CD4-positive, CD25-positive, alpha-beta regulatory T cell (primary cell): Measurements from ENCODE around the gene FFAR2. TPM values are rescaled to one million over a fixed set of nuclear protein-coding genes. Genes with fewer than 3 reads are reported as not detected.
"Not testable (repeated sequence)": the region's sequence is repeated elsewhere in the genome, so short reads cannot be mapped to it uniquely, and the experiment has no call there.

ENCODE experiments used
- ATAC-seq, 2 donors: fragments of 150-1000 bp; cut with Tn5 transposase; one replicate each; pipeline ENCODE4 v1.10.0; 2021; ENCODE audit warnings: low read depth in 2 of 2, moderate number of reproducible peaks in 2 of 2, moderate library complexity in 1 of 2
- DNase-seq, 3 donors: peaks; one replicate each; pipeline versions ENCODE4 v3.0.0 to v3.0.0-alpha.2; 2012 to 2022; ENCODE audit warnings: mixed read lengths in 1 of 3
- H3K27ac ChIP-seq: one replicate; pipeline ENCODE4 v1.7.0; 2013; ENCODE audit warnings: mild to moderate bottlenecking, low read length; ENCODE audit not compliant: insufficient read depth, poor library complexity, severe bottlenecking
- H3K27me3 ChIP-seq: one replicate; pipeline ENCODE4 v1.7.0; 2013; ENCODE audit warnings: low read length; ENCODE audit not compliant: control insufficient read depth, insufficient read depth
- H3K36me3 ChIP-seq: one replicate; pipeline ENCODE4 v1.7.0; 2013; ENCODE audit warnings: mild to moderate bottlenecking, low read length, moderate library complexity; ENCODE audit not compliant: control insufficient read depth, insufficient read depth
- H3K4me1 ChIP-seq: 2 replicates; pipeline ENCODE4 v1.7.0; 2013; ENCODE audit warnings: mild to moderate bottlenecking, low read length; ENCODE audit not compliant: insufficient read depth, control insufficient read depth, poor library complexity, severe bottlenecking
- H3K4me3 ChIP-seq: one replicate; pipeline ENCODE4 v1.7.0; 2013; ENCODE audit warnings: low read depth, mild to moderate bottlenecking, low read length, moderate library complexity
- H3K9me3 ChIP-seq, 2 experiments: 1 replicate in 1 of 2; 2 replicates in 1 of 2; pipeline ENCODE4 v1.7.0; 2013; ENCODE audit warnings: low read length in 2 of 2, mild to moderate bottlenecking in 1 of 2, moderate library complexity in 1 of 2; ENCODE audit not compliant: control insufficient read depth in 2 of 2
- H3K27ac Mint-ChIP-seq, 3 donors: one replicate each; pipeline ENCODE4 v1.8.0; 2020 to 2022; ENCODE audit warnings: mild to moderate bottlenecking in 3 of 3, mixed read lengths in 3 of 3, moderate library complexity in 2 of 3
- H3K27me3 Mint-ChIP-seq: one replicate; pipeline ENCODE4 v1.8.0; 2022; ENCODE audit warnings: mild to moderate bottlenecking, mixed read lengths
- H3K36me3 Mint-ChIP-seq: one replicate; pipeline ENCODE4 v1.8.0; 2020; ENCODE audit warnings: mixed read lengths
- H3K4me1 Mint-ChIP-seq, 4 donors: one replicate each; pipeline ENCODE4 v1.8.0; 2020 to 2022; ENCODE audit warnings: mixed read lengths in 4 of 4, mild to moderate bottlenecking in 1 of 4
- H3K4me3 Mint-ChIP-seq, 4 donors: one replicate each; pipeline ENCODE4 v1.8.0; 2020 to 2022; ENCODE audit warnings: mild to moderate bottlenecking in 4 of 4, mixed read lengths in 4 of 4, moderate library complexity in 3 of 4
- H3K9me3 Mint-ChIP-seq, 7 donors: one replicate each; pipeline ENCODE4 v1.8.0; 2020 to 2022; ENCODE audit warnings: mixed read lengths in 7 of 7, mild to moderate bottlenecking in 3 of 7, moderate library complexity in 2 of 7
- polyA plus RNA-seq, 4 donors: library from polyadenylated mRNA; unstranded; fragments of 300-500 nt; fragmentation: Illumina TruSeq; gene quantifications; one replicate each; pipeline ENCODE4 v1.2.3, GENCODE V29; 2021
- total RNA-seq: library from RNA; stranded (reverse); gene quantifications from one replicate; pipeline ENCODE4 v1.2.3, GENCODE V29; 2022

FFAR2 gene
- total and polyA plus RNA-seq, 5 donors from 2014 or later, result not detected

DNA sequence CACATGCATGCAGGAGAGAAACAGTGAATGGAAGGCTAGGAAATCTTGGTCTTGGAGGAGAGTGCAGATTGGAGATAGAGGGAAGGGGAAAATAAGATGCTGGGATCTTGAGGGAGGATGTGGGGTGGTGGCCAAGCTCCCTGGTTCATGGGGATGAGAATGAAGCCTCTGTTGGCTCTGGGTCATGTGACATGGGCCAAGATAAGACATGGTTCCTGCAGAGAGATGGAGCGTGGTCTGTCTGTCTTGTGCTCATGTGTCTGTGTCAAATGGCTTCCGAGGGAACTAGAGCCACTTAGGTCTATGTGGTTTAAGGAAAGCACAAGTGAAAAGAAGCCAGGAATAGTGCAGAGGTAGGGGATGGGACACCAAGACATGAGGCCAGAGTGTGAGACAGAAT is 30.8 kb upstream of the FFAR2 start:
- no peak overlapping the region for H3K27ac Mint-ChIP-seq
- peaks cover 26% of the 10 kb centered on the region for H3K27me3 Mint-ChIP-seq

GRCh38 chr19:35417713-35418534 is 30.1 kb upstream of the FFAR2 start:
- Mint-ChIP-seq H3K27ac (no peak overlapping the region), H3K4me3 (no peak overlapping the region), H3K9me3 (peaks cover 0 to 1% (median 0%) of the 10 kb centered on the region in 7 donors), H3K4me1 (no peaks in the 10 kb centered on the region), H3K27me3 (peaks cover 26% of the 10 kb centered on the region), H3K36me3 (no peaks in the 10 kb centered on the region)
- Histone ChIP-seq H3K27me3 (peaks cover 3% of the 10 kb centered on the region), H3K27ac (no peak overlapping the region), H3K4me1 (no peaks in the 10 kb centered on the region), H3K4me3 (no peak overlapping the region), H3K9me3 (no peaks in the 10 kb centered on the region), H3K36me3 (no peaks in the 10 kb centered on the region)
- ATAC-seq (no peak), DNase-seq (no peak)

More for the DNA sequence above, 30.8 kb upstream of the FFAR2 start:
- Mint-ChIP-seq H3K4me3 (no peak overlapping the region), H3K4me1 (no peaks in the 10 kb centered on the region), H3K9me3 (peaks cover 0 to 1% (median 0%) of the 10 kb centered on the region in 7 donors), H3K36me3 (no peaks in the 10 kb centered on the region)
- ATAC-seq (no peak), DNase-seq (no peak)
- no peak overlapping the region for H3K4me3 ChIP-seq
- no peaks in the 10 kb centered on the region for H3K9me3 ChIP-seq
- H3K27ac ChIP-seq, result no peak overlapping the region
- H3K36me3 ChIP-seq, result no peaks in the 10 kb centered on the region
- peaks cover 3% of the 10 kb centered on the region for H3K27me3 ChIP-seq
- H3K4me1 ChIP-seq, result no peaks in the 10 kb centered on the region

DNA sequence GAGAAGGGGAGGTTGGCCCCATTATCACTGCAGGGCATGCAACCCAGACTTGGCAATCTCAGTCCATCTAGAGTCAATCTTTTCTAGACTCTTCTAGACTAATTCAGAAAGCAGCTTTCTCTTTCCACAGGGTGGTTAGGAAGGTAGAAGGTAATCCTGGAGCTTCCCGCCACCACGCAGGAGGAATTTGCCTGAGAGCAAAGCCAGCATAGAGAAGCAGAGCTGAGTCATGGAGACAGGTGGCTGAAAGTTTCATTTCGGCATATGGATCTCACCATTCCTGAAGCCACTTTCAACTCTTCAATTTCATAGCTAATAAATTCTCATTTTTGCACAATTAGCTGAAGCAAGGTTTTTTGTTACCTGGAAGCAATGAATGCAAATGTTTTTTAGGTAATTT is 29.0 kb upstream of the FFAR2 start:
- Mint-ChIP-seq H3K27ac (no peak overlapping the region), H3K4me3 (no peak overlapping the region), H3K36me3 (no peaks in the 10 kb centered on the region), H3K4me1 (no peaks in the 10 kb centered on the region), H3K9me3 (peaks cover 0 to 1% (median 0%) of the 10 kb centered on the region in 7 donors), H3K27me3 (peaks cover 20% of the 10 kb centered on the region)
- H3K36me3 ChIP-seq, result no peaks in the 10 kb centered on the region
- no peaks in the 10 kb centered on the region for H3K9me3 ChIP-seq
- DNase-seq (no peak), ATAC-seq (no peak)
- no peak overlapping the region for H3K27ac ChIP-seq
- H3K27me3 ChIP-seq, result peaks cover 3% of the 10 kb centered on the region
- no peaks in the 10 kb centered on the region for H3K4me1 ChIP-seq
- no peak overlapping the region for H3K4me3 ChIP-seq

DNA sequence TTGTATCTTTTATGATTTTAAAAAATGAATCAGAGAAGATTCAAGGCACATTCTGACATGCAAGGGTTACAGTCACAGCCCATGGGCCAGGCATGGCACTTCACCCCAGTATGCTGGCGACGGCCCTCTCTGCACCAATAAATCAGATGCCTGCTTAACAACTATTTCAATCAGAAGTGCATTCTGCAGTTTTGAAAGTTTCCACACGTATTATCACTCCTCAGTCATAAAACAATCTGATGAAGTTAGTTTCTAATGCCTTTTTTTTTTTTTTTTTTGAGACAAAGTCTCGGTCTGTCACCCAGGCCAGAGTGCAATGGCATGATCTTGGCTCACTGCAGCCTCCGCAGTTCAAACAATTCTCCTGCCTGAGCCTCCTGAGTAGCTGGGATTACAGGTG is 28.3 kb upstream of the FFAR2 start:
- peaks cover 20% of the 10 kb centered on the region for H3K27me3 Mint-ChIP-seq
- peaks cover 0 to 1% (median 0%) of the 10 kb centered on the region in 7 donors for H3K9me3 Mint-ChIP-seq
- no peaks in the 10 kb centered on the region for H3K36me3 Mint-ChIP-seq
- no peak overlapping the region for H3K4me3 ChIP-seq
- no peaks in the 10 kb centered on the region for H3K9me3 ChIP-seq
- H3K27ac Mint-ChIP-seq, result no peak overlapping the region
- DNase-seq (no peak), ATAC-seq (no peak)
- no peaks in the 10 kb centered on the region for H3K36me3 ChIP-seq
- H3K27me3 ChIP-seq, result peaks cover 3% of the 10 kb centered on the region
- H3K4me1 ChIP-seq, result no peaks in the 10 kb centered on the region
- H3K4me1 Mint-ChIP-seq, result no peaks in the 10 kb centered on the region
- H3K4me3 Mint-ChIP-seq, result no peak overlapping the region
- no peak overlapping the region for H3K27ac ChIP-seq

DNA sequence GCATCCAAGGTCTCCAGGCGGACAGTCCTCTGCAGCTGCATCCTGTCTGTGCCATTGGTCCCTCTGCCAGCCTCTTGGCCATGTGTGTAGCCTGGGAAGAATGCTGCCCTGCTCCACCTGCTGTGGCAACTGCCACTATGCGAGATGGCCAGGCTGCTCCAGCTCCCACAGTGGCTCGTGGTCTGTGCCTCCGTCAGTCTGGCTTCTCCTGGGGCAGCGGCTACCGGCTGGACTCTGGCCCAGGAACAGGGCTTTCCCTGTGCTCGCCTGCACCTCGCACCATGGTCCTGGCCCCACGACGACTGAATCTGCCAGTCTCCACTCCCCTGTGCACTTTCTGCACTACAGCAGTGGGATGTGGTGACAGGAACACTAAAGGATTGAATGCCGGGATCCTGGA is 26.7 kb upstream of the FFAR2 start:
- H3K4me1 ChIP-seq, result no peaks in the 10 kb centered on the region
- H3K27me3 ChIP-seq, result peaks cover 3% of the 10 kb centered on the region
- ATAC-seq (no peak), DNase-seq (no peak)
- H3K36me3 Mint-ChIP-seq, result no peaks in the 10 kb centered on the region
- H3K4me3 Mint-ChIP-seq, result no peak overlapping the region
- H3K9me3 Mint-ChIP-seq, result peaks cover 0 to 1% (median 0%) of the 10 kb centered on the region in 7 donors
- no peaks in the 10 kb centered on the region for H3K9me3 ChIP-seq
- H3K27ac ChIP-seq, result no peak overlapping the region
- no peaks in the 10 kb centered on the region for H3K4me1 Mint-ChIP-seq
- no peaks in the 10 kb centered on the region for H3K36me3 ChIP-seq
- peaks cover 14% of the 10 kb centered on the region for H3K27me3 Mint-ChIP-seq
- no peak overlapping the region for H3K4me3 ChIP-seq
- no peak overlapping the region for H3K27ac Mint-ChIP-seq

GRCh38 chr19:35423406-35423805 is 24.7 kb upstream of the FFAR2 start:
- not testable (repeated sequence) for DNase-seq, H3K9me3 Mint-ChIP-seq, H3K27me3 ChIP-seq, H3K36me3 Mint-ChIP-seq, H3K9me3 ChIP-seq, H3K27me3 Mint-ChIP-seq, H3K4me1 ChIP-seq, H3K27ac Mint-ChIP-seq, H3K4me1 Mint-ChIP-seq, H3K36me3 ChIP-seq, ATAC-seq, H3K4me3 ChIP-seq, H3K27ac ChIP-seq, H3K4me3 Mint-ChIP-seq

DNA sequence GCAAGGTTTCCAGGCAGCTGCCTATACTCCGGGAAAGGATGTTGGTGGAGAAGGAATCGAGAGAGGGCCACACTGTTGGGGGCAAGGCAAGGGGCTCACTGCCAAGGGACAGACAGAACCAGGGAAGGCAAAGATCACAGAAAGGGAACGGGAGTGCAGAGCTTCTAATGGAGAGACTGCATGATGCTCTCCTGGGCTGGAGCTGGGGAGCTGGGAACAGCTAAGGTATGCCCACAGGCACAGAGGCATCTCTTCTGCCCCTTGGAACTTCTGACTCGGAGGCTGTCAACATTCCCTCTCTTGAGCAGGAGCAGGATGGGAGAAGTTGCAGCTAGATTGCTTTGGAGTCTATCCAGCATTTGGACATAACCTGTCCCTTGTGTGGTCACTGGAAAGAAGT is 22.4 kb upstream of the FFAR2 start:
- no peaks in the 10 kb centered on the region for H3K36me3 Mint-ChIP-seq
- H3K4me3 Mint-ChIP-seq, result no peak overlapping the region
- Histone ChIP-seq H3K27me3 (no peaks in the 10 kb centered on the region), H3K4me3 (no peak overlapping the region), H3K36me3 (no peaks in the 10 kb centered on the region), H3K9me3 (no peaks in the 10 kb centered on the region), H3K4me1 (no peaks in the 10 kb centered on the region), H3K27ac (no peak overlapping the region)
- peaks cover 0 to 5% (median 1%) of the 10 kb centered on the region in 7 donors for H3K9me3 Mint-ChIP-seq
- peaks cover 0 to 2% (median 0%) of the 10 kb centered on the region in 4 donors for H3K4me1 Mint-ChIP-seq
- DNase-seq (no peak), ATAC-seq (no peak)
- peaks cover 7% of the 10 kb centered on the region for H3K27me3 Mint-ChIP-seq
- no peak overlapping the region for H3K27ac Mint-ChIP-seq

DNA sequence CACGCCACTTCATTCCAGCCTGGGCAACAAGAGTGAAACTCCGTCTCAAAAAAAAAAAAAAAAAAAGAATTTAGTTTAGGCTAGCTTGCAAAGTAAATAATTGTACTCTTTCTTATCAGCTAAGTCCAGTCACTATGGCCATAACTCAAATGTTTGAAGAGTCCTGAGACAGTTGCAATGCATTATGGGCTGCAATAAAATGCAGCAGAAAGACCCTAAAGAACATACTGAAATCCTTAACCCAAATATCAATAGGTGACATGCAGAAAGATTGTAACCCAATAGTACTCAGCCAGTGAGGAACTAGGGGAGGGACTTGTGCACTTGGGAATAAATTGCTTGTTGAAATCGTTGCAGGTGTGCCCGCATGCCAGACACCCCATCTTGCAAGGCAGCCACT is 20.9 kb upstream of the FFAR2 start:
- peaks cover 0 to 3% (median 0%) of the 10 kb centered on the region in 4 donors for H3K4me1 Mint-ChIP-seq
- H3K36me3 Mint-ChIP-seq, result no peaks in the 10 kb centered on the region
- Histone ChIP-seq H3K27me3 (no peaks in the 10 kb centered on the region), H3K27ac (no peak overlapping the region), H3K9me3 (peaks cover 0 to 2% of the 10 kb centered on the region in 2 experiments), H3K4me1 (no peaks in the 10 kb centered on the region), H3K36me3 (no peaks in the 10 kb centered on the region), H3K4me3 (no peak overlapping the region)
- H3K27ac Mint-ChIP-seq, result no peak overlapping the region
- no peak overlapping the region for H3K4me3 Mint-ChIP-seq
- peaks cover 0 to 15% (median 3%) of the 10 kb centered on the region in 7 donors for H3K9me3 Mint-ChIP-seq
- DNase-seq, result no peak
- ATAC-seq, result no peak
- H3K27me3 Mint-ChIP-seq, result peaks cover 15% of the 10 kb centered on the region
